GM12878 (cell line): ENCODE measurements around the gene GSE1. TPM values are rescaled to one million over a fixed set of nuclear protein-coding genes. Genes with fewer than 3 reads are reported as not detected.

Experiments used
- ATAC-seq: fragments of 200-7000 bp; cut with Tn5 transposase; 3 replicates; pipeline ENCODE4 v1.9.1; 2020; ENCODE audit warnings: mild to moderate bottlenecking, moderate library complexity
- BruUV-seq: library from RNA; stranded (reverse); fragments of 400-500 nt; replicated peaks from 2 replicates; lab custom pipeline; 2021; lab: Mats Ljungman, UMichigan
- CTCF ChIA-PET: fragments of 300-600 bp; sonication (Branson Sonifier 250); formaldehyde crosslinking; extraction: SDS; loops from one replicate; lab custom pipeline; 2021; ENCODE audit warnings: inconsistent platforms; lab: Yijun Ruan, JAX
- POLR2A ChIA-PET: fragments of 350-600 bp; formaldehyde crosslinking; extraction: SDS; loops from one replicate; lab custom pipeline; 2021; ENCODE audit warnings: inconsistent platforms; lab: Charles Lee
- RAD21 ChIA-PET: fragments of 300-600 bp; sonication (Branson Sonifier 250); formaldehyde crosslinking; loops from one replicate; lab custom pipeline; 2023; ENCODE audit warnings: antibody characterized with exemption; ENCODE audit not compliant: unreplicated experiment; lab: Charles Lee
- SMC1A ChIA-PET: fragments of 300-600 bp; sonication (Branson Sonifier 250); formaldehyde crosslinking; loops from one replicate; lab custom pipeline; 2023; ENCODE audit not compliant: unreplicated experiment, uncharacterized antibody; lab: Charles Lee
- DNase-seq: peaks from one replicate; pipeline ENCODE4 v3.0.0-alpha.2; 2011; ENCODE audit warnings: low read depth, low spot score
- FAIRE-seq: peaks from 3 replicates; lab custom pipeline; 2011; peaks lifted over from hg19 to GRCh38; lab: Jason Lieb, UNC
- H2AFZ ChIP-seq: 2 replicates; pipeline ENCODE4 v1.6.0; 2011; ENCODE audit warnings: low read depth, low read length, control low read depth; ENCODE audit not compliant: control insufficient read depth
- H3K27ac ChIP-seq: 2 replicates; pipeline ENCODE4 v1.5.1; 2011; ENCODE audit warnings: control low read depth; ENCODE audit not compliant: control insufficient read depth, insufficient read depth
- H3K27me3 ChIP-seq, 2 experiments: replicated peaks in 1 of 2; 2 replicates each; pipeline versions ENCODE4 v1.6.0 to v1.6.1; 2011; ENCODE audit warnings: low read length in 1 of 2; ENCODE audit not compliant: control insufficient read depth in 2 of 2, insufficient read depth in 2 of 2
- H3K36me3 ChIP-seq, 2 experiments: 2 replicates each; pipeline ENCODE4 v1.5.1; 2011; ENCODE audit warnings: low read length in 1 of 2; ENCODE audit not compliant: control insufficient read depth in 2 of 2, insufficient read depth in 2 of 2
- H3K4me1 ChIP-seq: 2 replicates; pipeline ENCODE4 v1.6.1; 2011; ENCODE audit warnings: mild to moderate bottlenecking, low read length, moderate library complexity, mixed read lengths; ENCODE audit not compliant: control insufficient read depth, insufficient read depth
- H3K4me2 ChIP-seq: 2 replicates; pipeline ENCODE4 v1.6.0; 2011; ENCODE audit warnings: control low read depth; ENCODE audit not compliant: control insufficient read depth, insufficient read depth
- H3K4me3 ChIP-seq: fragments of 200-600 bp; sonication (generic); 2 replicates; pipeline ENCODE4 v1.5.1; 2016
- H3K79me2 ChIP-seq: 2 replicates; pipeline ENCODE4 v1.6.0; 2011; ENCODE audit warnings: low read length; ENCODE audit not compliant: control insufficient read depth, insufficient read depth
- H3K9ac ChIP-seq: 2 replicates; pipeline ENCODE4 v1.8.0; 2011; ENCODE audit warnings: low read length, control low read depth, mixed read lengths; ENCODE audit not compliant: control insufficient read depth, insufficient read depth
- H3K9me3 ChIP-seq: replicated peaks from 3 replicates; pipeline ENCODE4 v1.5.1; 2011; ENCODE audit warnings: mild to moderate bottlenecking, low read length; ENCODE audit not compliant: control insufficient read depth, insufficient read depth
- H4K20me1 ChIP-seq: 2 replicates; pipeline ENCODE4 v1.6.0; 2011; ENCODE audit not compliant: control insufficient read depth, insufficient read depth
- BRCA1 ChIP-seq: IDR thresholded peaks from 2 replicates; pipeline ENCODE4 v1.6.1; 2011; ENCODE audit warnings: low read depth, low read length, improper control_type of control experiment
- CBX3 ChIP-seq: fragments of 200-600 bp; sonication (generic); IDR thresholded peaks from 2 replicates; pipeline ENCODE4 v1.6.1; 2016; ENCODE audit warnings: low read depth, borderline replicate concordance
- EED ChIP-seq: sonication (generic); IDR thresholded peaks from 2 replicates; pipeline ENCODE4 v1.6.1; 2016; ENCODE audit warnings: antibody characterized with exemption, low read depth
- ETV6 ChIP-seq, 2 experiments: fragments of 450-650 bp in 1 of 2; IDR thresholded peaks in 1 of 2; conservative IDR thresholded peaks in 1 of 2; 2 replicates each; pipeline ENCODE4 v1.6.1; 2014; ENCODE audit warnings: antibody characterized with exemption in 1 of 2, borderline replicate concordance in 1 of 2, low read depth in 1 of 2, mild to moderate bottlenecking in 1 of 2, moderate library complexity in 1 of 2
- IKZF1 ChIP-seq: fragments of 450-650 bp; conservative IDR thresholded peaks from 2 replicates; pipeline ENCODE4 v1.6.1; 2017; ENCODE audit warnings: antibody characterized with exemption, mild to moderate bottlenecking
- KLF5 ChIP-seq: fragments of 450-650 bp; IDR thresholded peaks from 2 replicates; pipeline ENCODE4 v1.6.1; 2014; ENCODE audit warnings: mild to moderate bottlenecking; ENCODE audit not compliant: partially characterized antibody
- POLR2A ChIP-seq: IDR thresholded peaks from 2 replicates; pipeline ENCODE4 v1.6.1; 2011; ENCODE audit warnings: low read depth, mild to moderate bottlenecking, low read length
- SIN3A ChIP-seq: IDR thresholded peaks from 2 replicates; pipeline ENCODE4 v1.6.1; 2012; ENCODE audit warnings: low read depth, low read length, improper control_type of control experiment
- SIX5 ChIP-seq: IDR thresholded peaks from 2 replicates; pipeline ENCODE4 v1.6.1; 2011; ENCODE audit warnings: mild to moderate bottlenecking, low read depth, low read length, moderate library complexity; ENCODE audit not compliant: severe bottlenecking
- SUZ12 ChIP-seq: fragments of 200-600 bp; sonication (generic); IDR thresholded peaks from one replicate; pipeline ENCODE4 v1.6.1; 2018; ENCODE audit warnings: antibody characterized with exemption, mild to moderate bottlenecking; ENCODE audit not compliant: unreplicated experiment
- ZNF217 ChIP-seq: fragments of 450-650 bp; IDR thresholded peaks from 2 replicates; pipeline ENCODE4 v1.6.1; 2017; ENCODE audit warnings: antibody characterized with exemption, mild to moderate bottlenecking
- ZZZ3 ChIP-seq: IDR thresholded peaks from 2 replicates; pipeline ENCODE4 v1.6.1; 2011; ENCODE audit warnings: low read depth; ENCODE audit not compliant: control insufficient read depth, insufficient read length
- WGBS: methylation state at CpG from one replicate; pipeline ENCODE4 v1.1.6; 2016; ENCODE audit warnings: low lambda C conversion rate; ENCODE audit not compliant: insufficient replicate concordance, insufficient coverage; ENCODE audit errors: missing lambda C conversion rate; 5-methylcytosine and 5-hydroxymethylcytosine counted together
- in situ Hi-C: fragments of 300-500 bp; cut with MboI; formaldehyde crosslinking; loops from 9 replicates; pipeline ENCODE4 v1.14.3; 2018; ENCODE audit warnings: mixed read lengths
- intact Hi-C: fragments of 100-400 bp; cut with micrococcal nuclease; formaldehyde crosslinking; loops from one replicate; pipeline ENCODE4 v1.14.2; 2022; ENCODE audit not compliant: unreplicated experiment
- polyA plus RNA-seq, 11 experiments: library from polyadenylated mRNA; depleted of rRNA in 4 of 11; unstranded in 6 of 11; stranded (reverse) in 5 of 11; fragments of >200 nt; fragmentation: Nextera tagmentation in 4 of 11; fragmentation: Illumina TruSeq in 1 of 11; extraction: Ambion mirVana in 4 of 11; extraction: Trizol in 1 of 11; gene quantifications; 1 replicate in 1 of 11; 2 replicates in 10 of 11; pipeline versions ENCODE4 v1.2.1 to v1.2.3, GENCODE V29; 2011 to 2016; ENCODE audit warnings: inconsistent platforms in 2 of 11, missing spikeins in 2 of 11, low read depth in 1 of 11
- total RNA-seq, 4 experiments: library from RNA; depleted of rRNA in 3 of 4; stranded (reverse); fragments of >200 nt in 3 of 4; fragmentation: Illumina TruSeq in 1 of 4; extraction: Trizol in 1 of 4; gene quantifications; 2 replicates each; pipeline versions ENCODE4 v1.2.1 to v1.2.3, GENCODE V29; 2013 to 2021
- TF ChIP-seq, protein P1 (sequence below): IDR thresholded peaks from 2 replicates; pipeline ENCODE4 v1.6.1; 2012; ENCODE audit warnings: low read depth, low read length, improper control_type of control experiment
- TF ChIP-seq, protein P2 (sequence below): fragments of 450-650 bp; IDR thresholded peaks from 2 replicates; pipeline ENCODE4 v1.6.1; 2017; ENCODE audit warnings: mild to moderate bottlenecking

The GSE1 gene
- total and polyA plus RNA-seq, 10 of the 15 experiments (the other 5 are each of a cell fraction or from before 2014, with no cell fraction given): 4.6 to 58.7 (median 18.2) TPM

DNA sequence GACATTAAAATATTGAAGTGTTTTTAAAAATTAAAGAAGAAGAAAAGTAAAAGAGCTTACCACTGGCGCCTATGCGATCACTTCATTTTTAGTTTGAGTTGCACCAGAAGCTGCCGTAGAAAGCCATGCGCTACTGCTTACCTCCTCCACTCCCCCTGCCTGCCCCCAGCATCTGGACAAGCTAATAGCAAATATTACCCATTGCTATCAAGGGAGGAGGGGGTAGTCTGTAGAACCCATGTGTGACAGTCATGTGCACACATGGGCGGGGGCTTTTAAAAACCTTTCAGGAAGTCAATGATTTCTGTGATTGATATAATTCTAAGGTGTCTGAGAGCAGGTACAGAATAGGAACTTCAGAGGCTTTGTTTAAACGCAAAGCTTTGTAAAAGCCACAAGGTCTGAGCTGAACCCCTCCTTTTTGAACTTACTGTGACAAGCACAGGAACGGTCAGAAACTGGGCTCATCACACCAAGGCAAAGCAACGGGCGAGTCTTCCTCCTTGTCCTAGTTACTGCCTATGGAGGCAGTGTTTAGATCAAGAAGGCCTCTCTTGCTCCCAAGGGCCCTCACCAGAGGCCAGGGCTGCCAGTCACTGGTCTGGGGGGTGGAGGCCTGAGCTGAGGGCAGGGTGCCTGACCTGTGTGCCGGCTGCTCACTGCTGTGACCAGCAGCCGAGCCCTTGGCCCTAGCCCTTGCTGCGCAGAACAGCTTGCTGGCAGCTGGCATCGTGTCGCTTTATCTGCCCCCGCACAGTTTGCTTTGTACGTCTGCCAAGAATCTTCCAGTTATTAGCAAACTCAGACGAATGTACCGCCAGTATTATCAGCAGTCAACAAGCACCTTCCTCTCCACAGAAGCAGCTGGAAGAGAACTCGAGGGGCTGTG lies 60.7 kb downstream of the GSE1 start:
- no peak overlapping the region for H2AFZ ChIP-seq
- FAIRE-seq (no peak), DNase-seq (no peak), ATAC-seq (no peak)
- no peaks in the 10 kb centered on the region for H3K27me3 ChIP-seq
- H3K9me3 ChIP-seq: no peaks in the 10 kb centered on the region
- BruUV-seq: no TSS peak
- peaks cover 12% of the 10 kb centered on the region for H3K4me1 ChIP-seq
- H3K4me2 ChIP-seq: no peak overlapping the region
- H3K4me3 ChIP-seq: no peak overlapping the region
- H3K27ac ChIP-seq: no peak overlapping the region
- peaks cover 2% of the 10 kb centered on the region; the same call in 1 of the 2 replicates for H4K20me1 ChIP-seq
- intact Hi-C loops: no loop called here
- ChIA-PET RAD21 (no interaction called here), POLR2A (no interaction called here), CTCF (interaction anchor here (0.6 to 5.5 kb wide), 5 partner anchors 11 to 835 kb away, joined by 3 to 36 read pairs (median 4); no protein-coding TSS in a partner anchor), SMC1A (interaction anchor here (0.8 to 3.3 kb wide), 3 partner anchors 9 to 87 kb away, joined by 4 to 11 read pairs (median 9); no protein-coding TSS in a partner anchor)
- no peak overlapping the region for H3K9ac ChIP-seq
- in situ Hi-C loops: no loop called here
- peaks cover 36 to 46% of the 10 kb centered on the region in 2 experiments for H3K36me3 ChIP-seq
- no peak for TF ChIP-seq ZZZ3
- TF ChIP-seq KLF5: no peak
- TF ChIP-seq ETV6 (conservative IDR thresholded peaks at IDR 0.05 in 1 of 2, IDR thresholded peaks at IDR 0.05 in 1 of 2; ENCODE audit: borderline replicate concordance in 1 of 2, low read depth in 1 of 2): no peak
- TF ChIP-seq POLR2A: peak; percentile 41; the same call in 1 of the 2 replicates
- no peaks in the 10 kb centered on the region for H3K79me2 ChIP-seq
- 96% methylated on average over 19 of the region's 19 CpGs for WGBS

DNA sequence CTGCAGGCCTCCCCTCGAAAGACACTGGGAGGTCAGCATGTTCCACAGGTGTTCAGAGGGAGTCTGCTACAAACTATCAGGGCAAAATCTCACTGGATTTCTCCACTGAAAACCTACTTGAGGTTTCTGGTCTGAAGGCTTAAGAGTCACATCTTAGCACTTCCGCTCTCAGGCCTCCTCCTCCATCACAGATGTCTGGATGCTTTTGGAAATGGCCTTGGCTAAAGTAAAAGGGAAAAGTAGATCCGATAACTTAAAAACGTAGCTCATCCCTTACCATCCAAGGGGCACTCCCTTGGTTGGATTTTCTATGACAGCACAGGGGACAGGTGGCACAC lies 61.3 kb downstream of the GSE1 start:
- ChIA-PET SMC1A (interaction anchor here (1.5 to 3.3 kb wide), 3 partner anchors 9 to 86 kb away, joined by 3 to 11 read pairs (median 9); no protein-coding TSS in a partner anchor), RAD21 (no interaction called here), POLR2A (no interaction called here), CTCF (interaction anchor here (1.2 to 5.5 kb wide), 4 partner anchors 10 to 233 kb away, joined by 3 to 36 read pairs (median 4); no protein-coding TSS in a partner anchor)
- ATAC-seq (no peak), FAIRE-seq (no peak), DNase-seq (no peak)
- WGBS: 96% methylated on average over 4 of the region's 4 CpGs
- peaks cover 12% of the 10 kb centered on the region for H3K4me1 ChIP-seq
- no TSS peak for BruUV-seq
- no peak overlapping the region for H3K9ac ChIP-seq
- no peak overlapping the region for H3K4me3 ChIP-seq
- no peaks in the 10 kb centered on the region for H3K27me3 ChIP-seq
- intact Hi-C loops: no loop called here
- H3K79me2 ChIP-seq: no peaks in the 10 kb centered on the region
- H3K9me3 ChIP-seq: no peaks in the 10 kb centered on the region
- H3K4me2 ChIP-seq: no peak overlapping the region
- H3K36me3 ChIP-seq: peaks cover 33 to 40% of the 10 kb centered on the region in 2 experiments
- no peak overlapping the region for H2AFZ ChIP-seq
- peaks cover 2% of the 10 kb centered on the region; the same call in 1 of the 2 replicates for H4K20me1 ChIP-seq
- no peak overlapping the region for H3K27ac ChIP-seq
- in situ Hi-C loops: no loop called here
- no peak for TF ChIP-seq IKZF1
- no peak for TF ChIP-seq EED
- TF ChIP-seq, protein P1, sequence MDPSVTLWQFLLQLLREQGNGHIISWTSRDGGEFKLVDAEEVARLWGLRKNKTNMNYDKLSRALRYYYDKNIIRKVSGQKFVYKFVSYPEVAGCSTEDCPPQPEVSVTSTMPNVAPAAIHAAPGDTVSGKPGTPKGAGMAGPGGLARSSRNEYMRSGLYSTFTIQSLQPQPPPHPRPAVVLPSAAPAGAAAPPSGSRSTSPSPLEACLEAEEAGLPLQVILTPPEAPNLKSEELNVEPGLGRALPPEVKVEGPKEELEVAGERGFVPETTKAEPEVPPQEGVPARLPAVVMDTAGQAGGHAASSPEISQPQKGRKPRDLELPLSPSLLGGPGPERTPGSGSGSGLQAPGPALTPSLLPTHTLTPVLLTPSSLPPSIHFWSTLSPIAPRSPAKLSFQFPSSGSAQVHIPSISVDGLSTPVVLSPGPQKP: no peak
- TF ChIP-seq SIX5: no peak
- TF ChIP-seq ZNF217: no peak
- no peak for TF ChIP-seq SIN3A
- TF ChIP-seq SUZ12: no peak
- TF ChIP-seq CBX3: no peak
- TF ChIP-seq, protein P2, sequence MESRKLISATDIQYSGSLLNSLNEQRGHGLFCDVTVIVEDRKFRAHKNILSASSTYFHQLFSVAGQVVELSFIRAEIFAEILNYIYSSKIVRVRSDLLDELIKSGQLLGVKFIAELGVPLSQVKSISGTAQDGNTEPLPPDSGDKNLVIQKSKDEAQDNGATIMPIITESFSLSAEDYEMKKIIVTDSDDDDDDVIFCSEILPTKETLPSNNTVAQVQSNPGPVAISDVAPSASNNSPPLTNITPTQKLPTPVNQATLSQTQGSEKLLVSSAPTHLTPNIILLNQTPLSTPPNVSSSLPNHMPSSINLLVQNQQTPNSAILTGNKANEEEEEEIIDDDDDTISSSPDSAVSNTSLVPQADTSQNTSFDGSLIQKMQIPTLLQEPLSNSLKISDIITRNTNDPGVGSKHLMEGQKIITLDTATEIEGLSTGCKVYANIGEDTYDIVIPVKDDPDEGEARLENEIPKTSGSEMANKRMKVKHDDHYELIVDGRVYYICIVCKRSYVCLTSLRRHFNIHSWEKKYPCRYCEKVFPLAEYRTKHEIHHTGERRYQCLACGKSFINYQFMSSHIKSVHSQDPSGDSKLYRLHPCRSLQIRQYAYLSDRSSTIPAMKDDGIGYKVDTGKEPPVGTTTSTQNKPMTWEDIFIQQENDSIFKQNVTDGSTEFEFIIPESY: no peak
- TF ChIP-seq BRCA1: no peak
